ENCODE data around the gene CDCA7L.
A peak's percentile ranks its signal among the peaks of the same experiment; 100 is the strongest.

Gene CDCA7L

DNA sequence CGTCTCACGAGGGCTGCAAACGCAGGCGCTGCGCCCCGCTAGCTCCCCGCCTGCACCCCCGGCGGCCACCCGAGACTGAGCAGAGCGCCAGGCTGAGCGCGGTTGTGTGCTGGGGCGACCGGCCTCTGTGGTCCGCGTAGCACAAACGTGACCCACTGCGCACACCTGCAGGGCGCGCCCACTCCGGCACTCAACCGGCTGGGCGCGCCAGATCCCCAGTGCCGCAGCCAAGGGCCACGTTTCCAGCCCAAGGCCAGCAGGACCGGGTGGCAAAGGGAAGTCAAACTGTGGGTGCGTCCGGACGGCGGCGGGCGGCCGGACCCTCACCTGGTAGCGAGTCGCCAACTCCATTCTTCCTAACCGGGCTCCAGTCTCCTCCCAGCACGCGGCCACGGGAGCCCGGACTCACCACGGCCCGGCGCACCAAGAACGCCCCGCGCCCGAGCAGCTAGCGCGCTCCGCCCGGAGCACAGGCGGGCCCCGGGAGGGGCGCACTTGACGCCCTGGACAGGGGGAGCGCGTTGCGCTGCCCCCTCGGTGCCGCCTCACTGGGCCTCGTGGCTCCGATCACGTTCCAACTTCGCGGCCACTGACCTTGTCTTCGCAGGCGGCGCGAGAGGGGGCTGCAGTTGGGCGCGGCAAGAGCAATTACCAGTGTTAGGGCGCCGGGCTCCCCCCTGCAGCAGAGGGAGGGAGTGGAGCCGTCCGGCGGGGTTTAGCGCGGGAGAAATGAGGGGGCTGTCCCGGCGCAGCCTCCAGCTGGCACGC lies at the start of gene CDCA7L:
CDCA7L (minus strand) TSS at position 446 of the 768 bp plus-strand sequence; CDS start at position 351, 95 bp downstream.
- DNase-seq = peak; percentile 93

GRCh38 chr7:21986096-21986495 lies 40.4 kb upstream of the CDCA7L start:
- DNase-seq = no peak

DNA sequence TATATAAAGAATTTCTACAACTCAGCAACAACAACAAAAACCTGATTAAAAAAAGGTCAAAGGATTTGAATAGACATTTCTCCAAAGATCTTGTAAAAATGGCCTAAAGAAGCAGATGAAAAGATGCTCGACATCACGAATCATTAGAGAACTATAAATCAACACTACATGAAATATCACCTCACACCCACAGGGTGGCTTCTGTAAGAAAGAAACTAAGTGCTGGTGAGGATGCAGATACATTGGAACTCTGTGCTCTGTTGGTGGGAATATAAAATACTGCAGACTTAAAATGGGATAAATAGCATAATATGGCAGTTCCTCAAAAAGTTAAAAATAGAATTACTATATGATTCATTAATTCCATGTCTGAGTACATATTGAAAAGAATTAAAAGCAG lies 38.3 kb upstream of the CDCA7L start:
- DNase-seq = no peak

DNA sequence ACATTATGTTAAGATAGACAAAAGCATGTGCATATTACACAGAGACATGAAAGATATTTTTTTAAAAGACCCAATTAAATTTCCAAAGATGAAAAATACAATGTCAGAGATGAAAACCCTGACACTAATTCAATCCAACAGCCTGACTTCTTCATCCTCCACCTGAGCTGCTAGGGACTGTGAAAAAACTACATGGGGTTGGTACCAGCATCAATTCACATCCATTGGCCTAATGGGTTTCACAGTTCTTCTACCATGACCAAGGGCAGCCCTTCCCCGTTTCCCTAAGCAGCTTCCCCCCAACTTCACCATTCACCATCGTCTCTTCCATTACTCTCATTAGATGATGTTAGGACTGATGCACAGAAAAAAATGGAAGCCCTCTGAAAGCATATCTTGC lies 37.4 kb upstream of the CDCA7L start:
- DNase-seq = peak; percentile 78

DNA sequence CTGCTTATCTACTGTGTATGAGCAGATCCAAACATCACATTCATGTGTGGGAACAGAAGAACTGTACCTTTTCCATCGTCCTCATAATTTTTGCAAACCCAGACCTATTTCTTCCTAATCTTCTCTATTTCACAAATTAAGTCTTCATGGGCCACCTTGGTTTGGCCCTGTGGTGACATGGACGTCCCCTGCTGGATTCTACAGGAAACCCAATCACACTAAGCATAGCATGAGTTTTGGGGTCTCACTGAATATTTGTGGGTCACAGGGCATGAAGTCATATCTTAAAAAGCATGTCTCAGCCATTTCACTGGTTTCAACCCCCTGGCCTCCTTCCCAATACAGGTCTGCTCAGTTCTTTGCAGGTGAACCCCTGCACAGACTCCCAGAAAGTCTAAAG lies 35.8 kb upstream of the CDCA7L start:
- no peak for DNase-seq

DNA sequence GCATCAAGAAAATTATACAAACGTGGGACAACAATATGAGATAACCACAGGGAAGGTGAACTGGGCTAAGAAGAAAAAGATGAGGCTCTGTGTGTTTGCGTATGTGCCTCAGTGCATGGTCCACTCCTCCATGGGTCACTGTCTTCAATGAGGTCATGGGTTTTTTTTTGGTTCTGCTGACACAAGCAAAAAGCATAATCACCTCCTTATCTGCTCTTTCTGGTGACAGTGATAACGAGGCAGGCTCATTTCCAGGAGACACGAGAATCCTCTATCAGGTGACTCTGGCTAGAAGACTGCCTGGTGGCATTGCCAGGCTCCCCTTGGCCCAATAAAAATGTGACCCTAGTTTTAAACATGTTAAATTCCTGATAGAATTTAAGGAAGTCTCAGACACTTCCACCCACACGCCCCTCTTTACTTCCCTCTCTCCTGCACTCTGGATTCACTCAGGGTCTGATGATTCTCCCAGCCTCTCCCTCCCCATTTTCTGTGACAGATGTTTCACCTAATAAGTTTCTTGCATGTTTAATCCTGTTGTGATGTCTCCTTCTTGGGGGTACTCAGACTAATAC lies 35.3 kb upstream of the CDCA7L start:
- DNase-seq = no peak

DNA sequence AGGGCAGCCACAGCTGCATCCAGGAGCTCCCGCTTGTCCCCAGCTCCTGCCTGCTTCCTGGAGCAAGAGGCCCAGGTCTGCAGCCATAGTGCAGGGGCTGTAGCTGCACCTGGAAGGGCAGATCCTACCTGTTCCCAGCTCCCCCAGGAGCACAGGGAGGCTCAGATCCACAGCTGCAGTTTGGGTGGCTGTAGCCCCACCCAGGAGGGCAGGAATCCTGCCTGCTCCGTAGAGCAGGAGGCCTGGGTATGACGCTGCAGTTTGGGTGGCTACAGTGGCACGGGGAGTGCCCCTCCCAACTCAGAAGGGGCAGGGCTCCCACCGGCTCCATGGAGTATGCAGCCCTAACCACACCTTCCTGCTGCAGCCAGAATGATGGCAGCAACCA lies 26.7 kb upstream of the CDCA7L start:
- DNase-seq = no peak

DNA sequence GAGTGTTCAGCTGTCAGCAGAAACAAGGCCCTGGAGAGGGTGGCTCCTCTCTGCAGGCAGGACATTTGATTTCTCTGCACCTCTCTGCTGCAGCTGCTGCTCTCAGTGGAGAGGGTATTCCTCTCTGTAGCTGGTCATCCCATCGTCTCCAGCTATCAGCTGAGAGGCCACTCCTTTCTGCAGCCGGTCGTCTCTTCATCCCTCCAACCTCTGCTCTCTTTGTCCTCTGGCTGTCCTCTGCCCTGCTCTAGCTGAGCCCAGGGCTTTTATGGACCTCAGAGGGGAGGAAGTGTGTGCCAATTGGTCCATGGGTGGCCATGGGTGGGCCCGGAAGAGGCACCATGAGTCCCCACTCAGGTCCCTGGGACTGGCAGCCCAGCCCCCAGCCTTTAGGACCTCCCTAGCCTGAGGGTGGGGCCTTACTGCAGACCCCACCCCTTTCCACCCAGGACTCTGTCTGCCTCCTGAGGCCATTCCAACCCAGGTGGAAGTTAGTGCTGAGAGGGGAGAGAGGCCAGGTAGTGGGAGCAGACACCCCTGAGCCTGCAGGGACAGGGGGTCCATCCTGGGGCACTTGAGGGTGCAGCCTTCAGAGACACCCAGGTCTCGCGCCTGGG lies 26.2 kb upstream of the CDCA7L start:
- DNase-seq = no peak

DNA sequence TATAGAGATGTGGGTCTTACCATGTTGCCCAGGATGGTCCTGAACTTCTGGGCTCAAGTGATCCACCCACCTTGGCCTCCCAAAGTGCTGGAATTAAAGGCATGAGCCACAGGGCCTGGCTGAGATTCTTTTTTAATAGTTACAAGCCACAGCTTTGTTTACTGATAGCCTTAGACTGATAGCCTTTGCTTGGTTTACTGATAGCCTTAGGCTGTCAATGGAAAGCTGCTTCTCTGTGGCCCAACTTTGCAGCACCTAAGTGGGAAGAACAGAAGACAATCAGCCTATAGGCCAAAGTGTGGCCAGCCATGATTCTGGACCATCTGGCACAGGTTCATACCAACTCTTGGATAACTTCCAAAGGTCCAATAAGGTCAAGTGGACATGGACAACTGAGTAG lies 24.1 kb upstream of the CDCA7L start:
- no peak for DNase-seq

- DNase-seq = no peak
Measured at GRCh38 chr7:21967598-21968003, 21.9 kb upstream of the CDCA7L start.

GRCh38 chr7:21966271-21966670 lies 20.6 kb upstream of the CDCA7L start:
- DNase-seq = no peak

DNA sequence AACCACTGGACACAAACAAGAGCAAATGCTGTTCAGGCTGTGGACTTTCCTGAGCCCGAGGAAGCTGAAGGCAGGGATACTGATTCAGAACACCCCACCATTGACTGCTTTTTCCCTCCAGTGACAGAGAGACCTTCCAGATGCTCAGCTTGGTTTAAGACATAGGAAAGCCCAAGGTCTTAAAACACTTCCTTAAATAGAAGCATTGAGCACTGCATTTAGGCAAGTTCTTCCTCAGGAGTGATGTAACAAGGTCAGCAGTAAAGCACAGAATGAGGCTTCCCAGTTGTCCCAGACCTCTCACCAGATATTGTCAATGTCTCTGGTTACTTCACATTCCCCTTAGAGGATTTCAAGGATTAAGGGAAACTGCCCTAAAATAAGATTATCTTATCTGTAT lies 19.6 kb upstream of the CDCA7L start:
- DNase-seq = no peak

DNA sequence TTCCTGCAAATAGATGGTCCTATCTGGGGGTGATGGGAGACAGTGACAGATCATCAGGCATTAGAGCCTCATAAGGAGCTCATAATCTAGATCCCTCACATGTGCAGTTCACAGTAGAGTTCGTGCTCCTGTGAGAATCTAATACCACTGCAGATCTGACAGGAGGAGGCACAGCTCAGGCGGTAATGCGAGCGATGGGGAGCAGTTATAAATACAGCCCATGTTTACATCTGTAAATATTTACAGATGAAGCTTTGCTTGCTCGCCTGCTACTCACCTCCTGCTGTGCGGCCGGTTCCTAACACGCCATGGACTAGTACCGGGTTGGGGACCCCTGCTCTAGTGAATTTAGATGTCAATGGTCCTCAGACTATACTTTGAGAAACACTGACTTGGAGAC lies 17.0 kb upstream of the CDCA7L start:
- no peak for DNase-seq

DNA sequence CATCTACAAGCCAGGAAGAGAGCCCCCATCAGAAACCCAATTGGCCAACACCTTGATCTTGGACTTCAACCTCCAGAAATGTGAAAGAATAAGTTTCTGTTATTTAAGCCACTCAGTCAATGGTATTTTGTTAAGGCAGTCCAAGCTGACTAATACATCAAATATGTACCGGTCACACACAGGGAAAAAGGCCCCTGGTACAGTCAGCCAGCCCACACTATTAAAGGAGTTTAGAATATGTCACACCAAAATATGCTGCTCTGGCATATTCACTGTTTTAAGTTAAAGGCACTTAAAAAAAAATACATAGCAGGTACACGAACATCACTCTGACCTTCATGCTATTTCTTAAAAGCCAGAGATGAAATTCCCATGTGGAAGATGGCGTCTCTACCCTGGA lies 15.2 kb upstream of the CDCA7L start:
- no peak for DNase-seq

GRCh38 chr7:21959387-21959776 lies 13.7 kb upstream of the CDCA7L start:
- no peak for DNase-seq

DNA sequence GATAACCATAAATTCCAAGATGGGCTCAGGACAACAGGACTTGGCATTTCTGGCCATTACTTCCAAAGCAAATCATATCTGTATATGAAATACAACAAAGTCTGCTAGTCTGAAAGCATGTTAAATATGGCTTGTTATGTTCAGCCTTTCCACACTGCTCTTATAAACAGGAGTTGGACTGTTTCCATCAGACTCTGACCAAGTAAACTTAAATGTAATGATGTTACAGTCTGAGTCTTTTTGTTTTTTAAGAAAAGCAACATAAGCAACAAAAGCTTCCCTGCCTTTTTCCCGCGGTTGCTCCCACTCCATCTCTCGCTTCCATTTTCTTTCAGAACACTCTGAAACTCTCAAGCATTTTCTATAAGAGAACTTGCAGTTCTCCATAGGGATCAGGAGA lies 8.1 kb upstream of the CDCA7L start:
- DNase-seq = no peak

- no peak for DNase-seq
Measured at GRCh38 chr7:21948887-21949540, 3.3 kb upstream of the CDCA7L start.

- no peak for DNase-seq
Measured at GRCh38 chr7:21948364-21948763, 2.7 kb upstream of the CDCA7L start.

DNA sequence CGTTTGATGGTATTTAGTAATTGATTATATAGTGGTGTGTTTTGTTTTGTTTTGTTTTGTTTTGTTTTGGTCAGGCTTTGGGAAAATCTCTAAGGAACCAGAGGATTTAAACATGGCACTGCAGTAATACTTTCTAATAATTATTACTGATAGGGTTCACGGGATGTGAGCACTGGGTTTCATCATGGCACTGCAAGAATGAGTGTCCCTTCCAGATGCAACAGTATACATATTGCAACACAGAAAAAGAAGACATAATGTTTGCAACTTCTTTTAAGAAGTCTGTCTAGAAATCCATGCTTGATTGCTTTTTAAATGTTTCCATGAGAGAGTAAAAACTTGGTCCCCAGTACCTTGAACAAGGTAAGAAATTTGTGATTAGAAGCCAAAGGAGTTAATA lies 2.2 kb upstream of the CDCA7L start:
- DNase-seq = no peak

DNA sequence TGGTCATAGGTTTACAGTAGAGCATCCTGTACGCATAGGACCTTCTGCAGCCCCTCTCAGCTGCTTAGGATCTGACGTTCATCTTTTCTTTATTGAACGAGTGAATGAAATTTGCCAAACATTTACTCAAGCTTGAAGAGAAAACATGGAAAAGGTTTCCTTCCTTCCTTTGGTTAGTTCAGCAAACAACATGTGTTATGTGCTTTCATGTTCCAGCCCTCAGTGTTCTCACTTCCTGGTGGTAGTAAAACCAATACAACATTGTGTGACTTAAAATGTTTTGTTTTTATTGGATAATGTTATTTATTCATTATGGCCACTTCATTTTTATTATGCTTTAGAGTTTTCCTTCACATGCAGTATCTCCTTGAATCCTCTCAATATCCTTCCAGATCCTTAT lies 1.4 kb upstream of the CDCA7L start:
- no peak for DNase-seq

- no peak for DNase-seq
Measured at GRCh38 chr7:21946222-21946709, 567 bp upstream of the CDCA7L start.

DNA sequence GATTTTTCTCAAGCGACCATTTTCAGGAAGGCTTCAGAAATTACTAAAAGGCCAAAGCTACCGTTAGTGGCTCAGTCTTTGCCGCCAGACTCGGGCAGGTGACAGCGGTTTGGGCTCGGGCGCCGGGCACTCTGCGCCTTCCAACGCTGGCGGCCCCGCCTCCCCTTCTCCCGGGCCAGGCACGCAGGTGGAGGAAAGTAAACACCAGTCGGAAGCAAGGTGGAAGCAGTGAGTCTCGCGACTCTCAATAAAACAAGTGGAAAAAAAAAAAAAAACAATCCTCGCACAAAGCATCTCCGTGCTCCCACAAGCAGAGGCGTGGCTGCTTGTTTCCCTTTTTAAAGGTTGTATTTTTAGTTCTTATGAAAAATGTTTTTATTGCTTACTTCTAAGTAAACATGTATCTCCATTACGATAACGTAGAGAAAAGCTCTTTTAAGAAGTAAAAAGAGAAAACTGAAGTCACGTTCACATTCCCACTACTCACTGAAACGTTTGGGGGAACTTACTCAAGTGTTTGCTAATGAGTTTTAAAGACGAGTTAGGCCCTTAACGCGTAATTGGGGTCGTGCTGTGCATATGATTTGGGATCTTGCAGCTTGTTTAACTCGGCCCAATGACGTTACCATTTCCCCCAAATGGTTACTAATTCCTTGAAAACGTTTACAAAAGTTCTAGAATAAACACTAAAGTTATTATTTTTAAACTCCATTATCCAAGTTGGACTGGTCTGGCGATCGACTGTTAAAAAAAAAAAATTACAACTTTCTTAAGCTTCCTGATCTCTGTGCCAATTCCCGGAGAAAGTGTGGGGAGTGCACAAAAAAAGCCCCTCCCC lies 864 bp downstream of the CDCA7L start:
- DNase-seq = peak; percentile 90

GRCh38 chr7:21943436-21943835 lies 2.3 kb downstream of the CDCA7L start:
- no peak for DNase-seq
